COLO829 (cell line): ENCODE results near the gene PPT2.
"Not testable (repeated sequence)": the region's sequence is repeated elsewhere in the genome, so short reads cannot be mapped to it uniquely, and the experiment has no call there.

ENCODE experiments used
- DNase-seq: peaks from one replicate; pipeline ENCODE4 v3.0.0; 2012; ENCODE audit warnings: low spot score

The PPT2 gene

DNA sequence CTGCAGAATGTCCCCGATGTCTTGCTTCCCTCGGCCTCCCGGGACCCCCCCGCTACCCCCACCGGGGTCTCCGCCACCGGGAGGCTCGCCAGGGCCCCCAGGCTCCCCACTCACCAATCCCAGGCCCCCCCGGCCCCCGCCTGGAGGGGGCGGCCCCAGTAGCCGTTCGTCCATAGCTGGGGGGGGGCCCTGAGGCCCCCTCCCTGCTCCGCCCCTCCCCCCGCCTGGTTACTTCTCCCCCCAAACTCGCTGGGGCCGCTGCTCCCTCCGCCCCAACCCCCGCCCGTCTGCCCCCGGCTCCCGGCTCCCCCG, 35.8 kb downstream of the PPT2 start:
- DNase-seq: no peak

GRCh38 chr6:32190054-32190851, 36.3 kb downstream of the PPT2 start, which contains the start of gene PBX2:
TSS of gene PBX2 (minus strand) at chr6:32190202. CDS start at chr6:32189915, 287 bp downstream.
- DNase-seq: peak; percentile 82

- DNase-seq: no peak
These were observed 37.2 kb downstream of the PPT2 start for GRCh38 chr6:32190911-32191677.

- DNase-seq: no peak
These were observed 38.0 kb downstream of the PPT2 start for GRCh38 chr6:32191696-32192607.

DNA sequence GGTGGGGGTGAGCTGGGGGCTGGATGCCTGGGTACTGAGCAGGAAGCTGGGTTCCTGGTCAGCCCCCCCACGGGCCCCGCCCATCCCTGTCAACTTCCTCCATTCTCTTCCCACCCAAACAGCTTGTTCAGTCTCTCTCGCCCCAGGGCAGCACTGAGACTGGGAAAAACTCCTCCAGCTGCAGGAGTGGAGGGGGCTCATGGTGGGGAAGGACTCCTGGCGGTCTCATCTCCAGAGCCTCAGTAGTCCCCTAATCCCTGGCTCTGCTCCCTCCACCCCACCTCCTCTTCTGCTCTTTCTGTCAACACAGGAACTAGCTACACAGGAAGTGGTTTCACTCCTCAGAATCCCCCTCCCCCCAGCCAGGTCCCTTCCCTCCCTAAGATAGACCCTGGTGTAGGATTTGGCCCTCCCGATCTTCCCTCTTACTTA, 38.7 kb downstream of the PPT2 start, which contains the start of gene GPSM3:
Gene GPSM3, minus strand, starts transcription at position 36 of the 432 bp plus-strand sequence. CDS start 130 bp downstream, outside the sequence.
- no peak for DNase-seq

GRCh38 chr6:32193096-32193495, 39.2 kb downstream of the PPT2 start:
- not testable (repeated sequence) for DNase-seq

- DNase-seq: no peak
These were observed 40.4 kb downstream of the PPT2 start for GRCh38 chr6:32194388-32194787.

- DNase-seq: peak; percentile 64
These were observed 41.1 kb downstream of the PPT2 start for GRCh38 chr6:32194825-32195651.

DNA sequence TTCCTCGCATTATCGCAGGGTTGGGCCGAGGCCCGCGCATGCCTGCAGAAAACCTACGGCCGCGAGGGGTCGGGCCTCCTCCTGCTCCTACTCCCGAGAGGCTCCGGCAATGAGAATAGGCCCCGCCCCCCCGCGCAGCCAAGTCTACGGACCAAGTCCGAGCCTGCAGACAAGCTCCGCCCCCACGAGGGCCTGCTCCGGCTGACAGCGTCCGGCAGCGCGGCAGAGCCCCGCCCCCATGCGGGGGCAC, 41.6 kb downstream of the PPT2 start:
- peak; percentile 99 for DNase-seq

- peak; percentile 96 for DNase-seq
These were observed 42.2 kb downstream of the PPT2 start for GRCh38 chr6:32195902-32196681.

DNA sequence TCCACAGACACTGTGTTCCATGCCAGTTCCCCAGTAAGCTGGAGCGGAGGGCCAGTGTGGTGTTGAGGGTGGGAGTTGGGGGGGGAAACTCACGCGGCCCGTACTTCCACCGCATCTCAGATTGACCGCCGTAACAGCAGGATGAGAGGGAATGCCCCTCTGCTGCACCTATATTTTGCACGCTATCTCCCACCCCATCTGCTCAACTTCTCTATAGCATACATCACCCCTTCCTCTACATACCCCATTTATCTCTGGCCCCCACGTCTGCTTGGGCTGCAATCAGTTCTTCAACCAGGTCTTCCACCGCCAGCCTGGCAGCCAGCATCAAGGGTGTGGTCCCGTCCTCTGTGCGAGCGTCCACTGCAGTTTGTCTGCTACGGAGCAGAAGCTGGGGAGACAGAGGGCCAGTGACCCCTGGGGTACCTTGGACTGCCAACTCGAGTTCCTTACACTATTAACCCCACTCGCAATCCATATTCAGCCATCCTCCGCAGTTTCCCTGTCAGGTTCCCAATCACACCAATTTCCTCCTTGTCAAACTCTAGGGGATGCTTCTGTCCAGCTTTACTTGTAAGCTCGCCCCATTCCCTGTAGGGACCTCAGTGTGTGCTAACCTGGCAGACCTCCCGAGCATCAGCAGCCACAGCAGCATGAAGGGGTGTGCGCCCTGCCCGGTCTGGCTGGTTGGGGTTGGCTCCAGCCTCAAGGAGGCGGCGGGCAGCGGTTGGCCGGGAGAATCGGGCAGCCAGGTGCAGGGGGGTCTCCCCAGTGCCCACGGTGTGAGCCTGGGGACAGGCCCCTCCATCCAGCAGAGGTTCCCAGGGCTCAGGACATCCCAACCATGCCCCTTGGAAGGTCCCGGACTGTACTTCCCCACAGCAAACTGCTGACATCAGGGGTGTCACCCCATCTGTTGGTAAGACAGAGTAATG, 43.0 kb downstream of the PPT2 start:
- DNase-seq: no peak

- no peak for DNase-seq
These were observed 44.4 kb downstream of the PPT2 start for GRCh38 chr6:32198345-32198696.

- no peak for DNase-seq
These were observed 44.9 kb downstream of the PPT2 start for GRCh38 chr6:32198866-32199265.

- DNase-seq: no peak
These were observed 47.0 kb downstream of the PPT2 start for GRCh38 chr6:32200711-32201475.

GRCh38 chr6:32202186-32202585, 48.2 kb downstream of the PPT2 start:
- no peak for DNase-seq

- no peak for DNase-seq
These were observed 49.7 kb downstream of the PPT2 start for GRCh38 chr6:32203426-32204267.

- DNase-seq: no peak
These were observed 50.4 kb downstream of the PPT2 start for GRCh38 chr6:32204268-32204715.

DNA sequence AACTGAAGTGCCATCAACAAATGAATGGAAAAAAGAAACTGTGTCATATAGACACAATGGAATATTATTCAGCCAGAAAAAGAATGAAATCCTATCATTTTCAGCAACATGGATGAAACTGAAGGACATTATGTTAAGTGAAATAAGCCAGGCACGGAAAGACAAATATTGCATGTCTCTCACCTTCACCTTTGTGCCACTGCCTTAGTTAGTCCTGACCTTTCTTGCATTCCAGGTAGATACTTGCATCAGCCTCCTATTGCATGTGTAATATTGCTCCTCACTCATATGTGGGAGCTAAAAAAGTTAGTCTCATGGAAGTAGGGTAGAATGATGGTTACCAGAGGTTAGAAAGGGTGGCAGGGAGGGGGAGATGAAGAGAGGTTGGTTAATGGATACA, 55.1 kb downstream of the PPT2 start:
- DNase-seq: no peak
